Lung (tissue), 12 donors: ENCODE data around the gene KAT8. TPM values are rescaled to one million over a fixed set of nuclear protein-coding genes. Genes with fewer than 3 reads are reported as not detected.
A peak's percentile ranks its signal among the peaks of the same experiment; 100 is the strongest.

Experiments used
- ATAC-seq: fragments of 200-7000 bp; cut with Tn5 transposase; one replicate; pipeline ENCODE4 v1.9.1; 2020; ENCODE audit warnings: moderate number of reproducible peaks; ENCODE audit not compliant: insufficient read depth, low FRiP score
- DNase-seq, 3 donors: peaks; one replicate each; pipeline ENCODE4 v3.0.0-alpha.2; 2013 to 2017
- H3K27ac ChIP-seq, 2 donors: one replicate each; pipeline ENCODE4 v1.5.1; 2013; ENCODE audit warnings: mild to moderate bottlenecking in 2 of 2, moderate library complexity in 2 of 2, control low read depth in 1 of 2, inconsistent platforms in 1 of 2, low read depth in 1 of 2, low read length in 1 of 2
- H3K27me3 ChIP-seq, 3 donors: one replicate each; pipeline ENCODE4 v1.5.1; 2013; ENCODE audit warnings: low read length in 2 of 3; ENCODE audit not compliant: control insufficient read depth in 3 of 3, insufficient read depth in 3 of 3
- H3K36me3 ChIP-seq, 4 donors: one replicate each; pipeline ENCODE4 v1.5.1; 2013; ENCODE audit warnings: low read length in 4 of 4, mild to moderate bottlenecking in 1 of 4, moderate library complexity in 1 of 4; ENCODE audit not compliant: control insufficient read depth in 4 of 4, insufficient read depth in 4 of 4
- H3K4me1 ChIP-seq, 5 donors: one replicate each; pipeline ENCODE4 v1.5.1; 2013; ENCODE audit warnings: low read length in 5 of 5, mild to moderate bottlenecking in 2 of 5, moderate library complexity in 1 of 5; ENCODE audit not compliant: control insufficient read depth in 5 of 5, insufficient read depth in 5 of 5
- H3K4me3 ChIP-seq: one replicate; pipeline ENCODE4 v1.5.1; 2013; ENCODE audit warnings: mild to moderate bottlenecking, control low read depth, moderate library complexity
- H3K9ac ChIP-seq, 2 donors: one replicate each; pipeline ENCODE4 v1.5.1; 2013; ENCODE audit warnings: low read length in 2 of 2, control low read depth in 1 of 2; ENCODE audit not compliant: insufficient read depth in 1 of 2
- H3K9me3 ChIP-seq, 4 donors: one replicate each; pipeline ENCODE4 v1.5.1; 2013; ENCODE audit warnings: low read length in 3 of 4, mild to moderate bottlenecking in 1 of 4, moderate library complexity in 1 of 4; ENCODE audit not compliant: control insufficient read depth in 4 of 4, insufficient read depth in 3 of 4
- CTCF ChIP-seq: IDR thresholded peaks from 2 replicates; pipeline ENCODE4 v1.5.1; 2012; ENCODE audit warnings: mild to moderate bottlenecking; ENCODE audit errors: control extremely low read depth, extremely low read depth
- WGBS, 2 donors: extraction: QIAGEN DNeasy Blood & Tissue Kit; methylation state at CpG; one replicate each; pipeline ENCODE4 v1.1.7; 2013; 5-methylcytosine and 5-hydroxymethylcytosine counted together
- polyA plus RNA-seq, 2 donors: library from polyadenylated mRNA; stranded (reverse); fragments of 200-250 nt; gene quantifications; one replicate each; pipeline ENCODE4 v1.2.1, GENCODE V29; 2013
- total RNA-seq, 2 donors: library from RNA; depleted of rRNA in 1 of 2; stranded (reverse); fragments of >200 nt in 1 of 2; gene quantifications; one replicate each; pipeline ENCODE4 v1.2.1, GENCODE V29; 2014 to 2021
- donor health status: control.
- donor health status: control.
- donor health status: Bipolar disorder and iron deficiency.
- donor health status: healthy.
- donor health status: DM: yes; HTN: yes; CAD: no.

KAT8 gene
- total and polyA plus RNA-seq, 4 donors, result 53.0 to 73.2 (median 60.8) TPM

GRCh38 chr16:31132303-31132979 is 15.0 kb downstream of the KAT8 start:
- Histone ChIP-seq H3K36me3 (peaks cover 15 to 29% (median 19%) of the 10 kb centered on the region in 4 donors), H3K27me3 (no peaks in the 10 kb centered on the region), H3K9me3 (no peaks in the 10 kb centered on the region), H3K9ac (no peak overlapping the region), H3K27ac (peak overlapping the region in 1 of 2 donors; percentile 60), H3K4me1 (peaks cover 0 to 42% (median 7%) of the 10 kb centered on the region in 5 donors), H3K4me3 (no peak overlapping the region)
- no peak for ATAC-seq
- DNase-seq, result no peak
- no peak for TF ChIP-seq CTCF
- 84 to 90% methylated on average over 20 of the region's 20 CpGs for WGBS, 2 donors

- no peak for DNase-seq
- H3K4me3 ChIP-seq, result no peak overlapping the region
- no peak overlapping the region for H3K27ac ChIP-seq
- H3K9ac ChIP-seq, result no peak overlapping the region
- H3K36me3 ChIP-seq, result peaks cover 10 to 29% (median 15%) of the 10 kb centered on the region in 4 donors
- H3K4me1 ChIP-seq, result peaks cover 0 to 42% (median 5%) of the 10 kb centered on the region in 5 donors
- ATAC-seq, result no peak
- WGBS, 2 donors, result 82 to 87% methylated on average over 6 of the region's 6 CpGs
- H3K27me3 ChIP-seq, result no peaks in the 10 kb centered on the region
- H3K9me3 ChIP-seq, result no peaks in the 10 kb centered on the region
- no peak for TF ChIP-seq CTCF
Observed at GRCh38 chr16:31133046-31133501, 15.6 kb downstream of the KAT8 start.

GRCh38 chr16:31134091-31134571 is 16.7 kb downstream of the KAT8 start:
- WGBS, 2 donors, result 29 to 46% methylated on average over 5 of the region's 5 CpGs
- Histone ChIP-seq H3K4me1 (peaks cover under 1 to 51% (median 10%) of the 10 kb centered on the region in 5 donors), H3K27ac (peak overlapping the region in 1 of 2 donors; percentile 84), H3K9ac (peak overlapping the region in 1 of 2 donors; percentile 38), H3K9me3 (no peaks in the 10 kb centered on the region), H3K27me3 (no peaks in the 10 kb centered on the region), H3K36me3 (peaks cover 3 to 29% (median 13%) of the 10 kb centered on the region in 4 donors), H3K4me3 (peak overlapping the region; percentile 14)
- DNase-seq, result no peak
- TF ChIP-seq CTCF, result no peak
- no peak for ATAC-seq
